GM19099 (cell line): Measurements from ENCODE around the gene RASGRP3.

Source experiments
- POLR2A ChIP-seq: IDR thresholded peaks from 3 replicates; pipeline ENCODE4 v1.6.1; 2011; ENCODE audit warnings: low read depth; ENCODE audit not compliant: insufficient read length; ENCODE audit errors: extremely low read depth

The RASGRP3 gene

GRCh38 chr2:33525666-33526065 lies 49.2 kb downstream of the RASGRP3 start:
- no peak for TF ChIP-seq POLR2A

GRCh38 chr2:33526132-33526531 lies 49.7 kb downstream of the RASGRP3 start:
- TF ChIP-seq POLR2A = no peak

- no peak for TF ChIP-seq POLR2A
Observed at GRCh38 chr2:33526921-33527320, 50.5 kb downstream of the RASGRP3 start.

GRCh38 chr2:33528441-33528950 lies 52.0 kb downstream of the RASGRP3 start:
- no peak for TF ChIP-seq POLR2A

DNA sequence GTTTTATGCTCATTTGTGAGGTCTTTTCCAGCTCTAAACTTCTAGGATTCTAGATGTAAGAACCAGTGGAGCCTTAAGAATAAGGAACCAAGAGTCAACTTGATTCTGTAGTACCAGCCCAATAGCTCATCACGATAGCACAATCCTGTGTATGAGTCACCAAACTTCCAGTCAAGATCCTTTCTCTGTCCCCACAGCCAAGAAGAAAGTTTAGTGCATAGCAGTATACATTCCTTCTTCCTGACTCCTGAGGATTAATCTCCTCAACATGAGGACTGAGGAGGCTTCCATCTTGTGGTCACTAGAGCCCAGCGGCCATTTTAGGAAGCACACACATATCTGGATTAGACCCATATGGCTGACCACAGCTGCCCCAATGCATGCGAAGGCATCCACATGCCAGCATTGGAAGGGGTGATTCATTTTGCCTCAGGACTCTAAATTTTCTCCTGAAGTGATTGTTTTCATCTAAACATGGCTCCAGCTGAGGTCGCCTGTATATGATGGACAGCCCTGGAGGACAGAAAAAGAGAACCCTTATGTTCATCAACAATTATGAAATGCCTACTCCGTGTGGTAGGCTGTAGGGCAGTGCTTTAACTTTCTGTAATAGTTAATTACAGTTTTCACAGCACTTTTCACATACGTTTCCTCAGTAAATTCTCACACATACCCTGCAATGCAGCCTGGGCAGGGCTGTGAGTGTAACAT lies 53.5 kb downstream of the RASGRP3 start:
- TF ChIP-seq POLR2A = no peak

DNA sequence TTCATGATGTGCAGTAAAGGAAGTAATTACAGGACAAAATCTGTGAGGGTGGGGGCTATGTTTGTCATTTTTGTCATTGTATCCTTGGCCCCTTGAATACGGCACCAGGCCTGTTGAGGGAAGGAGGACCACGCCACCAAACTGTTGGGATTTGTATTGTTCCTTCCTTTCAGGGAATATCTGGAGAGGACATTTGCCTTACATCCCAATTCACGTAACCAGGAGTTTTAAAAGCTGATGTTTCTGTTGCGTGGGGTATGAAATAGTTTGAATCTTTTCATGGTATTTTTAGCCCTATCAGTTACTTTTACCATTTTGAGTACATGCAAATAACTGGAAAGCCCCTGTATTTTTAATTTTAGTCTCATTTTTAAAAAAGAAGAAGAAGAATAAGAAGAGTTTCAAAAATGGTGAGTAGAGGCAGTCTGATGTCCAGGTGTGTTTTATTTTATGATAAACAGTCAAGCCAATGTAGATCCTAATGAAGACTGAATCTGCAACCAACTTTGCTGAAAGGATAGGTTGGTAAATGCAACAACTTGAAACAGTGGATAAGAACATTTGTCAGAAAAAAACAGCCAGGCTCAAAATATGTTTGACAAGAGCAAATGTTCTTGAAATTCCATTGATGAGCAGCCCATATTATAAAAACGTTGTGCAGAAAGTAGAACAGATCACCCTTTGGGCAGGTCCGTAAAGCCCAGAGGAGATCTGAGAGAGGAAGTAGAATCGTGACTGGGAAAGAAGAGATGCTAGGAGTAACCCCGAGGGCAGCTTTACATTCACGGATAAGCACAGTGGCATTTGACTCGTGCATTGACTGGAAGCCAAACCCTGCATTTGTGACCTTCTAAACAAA lies 54.5 kb downstream of the RASGRP3 start:
- TF ChIP-seq POLR2A = peak; percentile 24

DNA sequence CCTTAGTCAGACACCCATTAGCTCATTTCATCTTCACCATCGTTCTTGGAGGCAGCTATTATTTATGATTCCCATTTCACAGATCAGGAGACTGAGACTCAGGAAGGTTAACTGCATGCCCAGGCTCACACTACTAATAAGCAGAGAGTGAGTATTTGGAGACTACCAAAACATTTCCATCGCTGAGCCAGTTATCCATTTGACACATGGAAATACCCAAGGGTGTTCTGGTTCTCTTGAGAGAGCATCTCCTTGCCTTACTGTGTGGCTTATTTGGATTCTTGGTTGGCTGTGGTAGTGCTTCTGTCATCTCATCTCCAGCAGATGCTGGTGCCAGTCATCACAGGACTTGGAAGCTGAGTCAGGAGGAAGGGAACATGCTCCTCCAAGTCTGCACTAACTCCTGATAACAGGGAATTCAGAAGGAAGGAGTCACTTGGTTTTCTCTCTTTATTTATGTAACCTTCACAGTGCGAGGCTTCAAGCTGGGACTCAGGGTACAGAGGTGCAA lies 55.2 kb downstream of the RASGRP3 start:
- peak; percentile 16 for TF ChIP-seq POLR2A

- no peak for TF ChIP-seq POLR2A
Observed at GRCh38 chr2:33532146-33532545, 55.7 kb downstream of the RASGRP3 start.

DNA sequence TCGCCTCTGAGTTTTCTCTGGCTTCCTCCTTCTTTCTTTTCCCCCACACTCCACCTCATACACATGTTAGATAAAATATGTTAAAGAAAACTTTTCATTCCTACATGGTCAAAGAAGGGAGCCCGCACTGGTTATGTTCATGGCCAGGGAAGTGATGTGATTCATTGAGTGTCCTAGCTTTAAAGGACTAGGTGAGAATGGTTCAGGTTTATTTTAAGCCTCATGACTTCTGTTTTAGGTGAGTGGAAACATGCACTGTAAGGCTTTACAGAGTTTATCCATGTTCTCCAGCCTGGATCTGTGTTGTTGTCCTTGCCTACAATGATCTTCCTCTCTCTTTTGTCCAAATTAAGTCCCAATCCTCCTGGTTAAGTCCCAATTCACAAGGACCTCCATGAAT lies 56.5 kb downstream of the RASGRP3 start:
- no peak for TF ChIP-seq POLR2A

GRCh38 chr2:33535421-33535820 lies 59.0 kb downstream of the RASGRP3 start:
- TF ChIP-seq POLR2A = no peak

GRCh38 chr2:33541243-33541642 lies 64.8 kb downstream of the RASGRP3 start:
- TF ChIP-seq POLR2A = no peak

DNA sequence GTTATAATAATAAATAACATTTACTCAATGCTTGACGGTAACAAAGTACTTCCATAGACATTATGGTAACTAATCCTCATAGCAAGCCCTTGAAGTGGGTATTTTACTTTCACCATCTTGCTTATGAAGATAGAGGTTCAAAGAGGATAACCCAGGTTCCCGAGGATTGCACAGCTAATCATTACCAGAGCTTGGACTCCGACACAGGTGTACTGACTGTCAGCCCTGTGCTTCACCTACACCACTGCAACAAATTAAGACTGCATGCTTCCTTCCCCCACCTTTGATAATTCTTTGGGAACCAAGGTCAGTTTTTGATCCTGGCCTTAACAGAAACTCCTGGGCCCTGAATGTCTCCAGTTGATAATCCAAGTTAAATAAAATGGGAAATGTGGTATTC lies 73.8 kb downstream of the RASGRP3 start:
- no peak for TF ChIP-seq POLR2A

DNA sequence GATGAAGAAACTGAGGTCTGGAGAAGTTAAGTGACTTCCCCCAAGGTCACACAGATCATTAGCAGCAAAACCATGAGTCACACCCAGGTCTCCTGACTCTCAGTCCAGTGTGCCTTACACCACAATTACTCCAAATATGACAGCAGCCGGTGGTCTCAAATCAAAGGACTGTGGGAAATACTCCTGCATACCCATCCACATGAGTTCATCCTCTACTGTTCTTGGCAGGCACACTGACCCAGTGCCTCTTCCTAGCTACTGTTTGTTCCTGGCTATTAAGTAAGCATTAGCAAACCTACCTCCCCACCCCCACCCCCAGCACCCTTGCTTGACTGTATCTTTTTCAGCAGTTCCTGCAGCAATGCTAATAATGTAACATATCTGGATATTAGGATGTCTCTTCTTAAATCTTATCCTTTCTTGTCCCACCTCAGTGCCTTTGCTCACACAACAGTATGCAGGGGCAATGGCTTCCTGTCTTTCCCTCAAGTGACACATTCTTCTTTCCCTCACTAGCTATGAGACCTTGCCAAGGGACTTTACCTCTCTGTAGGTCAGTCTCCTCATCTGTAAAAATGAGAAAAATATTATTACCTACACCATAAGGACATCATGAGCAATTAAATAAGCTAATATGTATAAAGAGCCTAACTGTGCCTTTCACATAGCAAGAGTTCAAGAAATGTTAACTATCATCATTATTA lies 76.5 kb downstream of the RASGRP3 start:
- no peak for TF ChIP-seq POLR2A

DNA sequence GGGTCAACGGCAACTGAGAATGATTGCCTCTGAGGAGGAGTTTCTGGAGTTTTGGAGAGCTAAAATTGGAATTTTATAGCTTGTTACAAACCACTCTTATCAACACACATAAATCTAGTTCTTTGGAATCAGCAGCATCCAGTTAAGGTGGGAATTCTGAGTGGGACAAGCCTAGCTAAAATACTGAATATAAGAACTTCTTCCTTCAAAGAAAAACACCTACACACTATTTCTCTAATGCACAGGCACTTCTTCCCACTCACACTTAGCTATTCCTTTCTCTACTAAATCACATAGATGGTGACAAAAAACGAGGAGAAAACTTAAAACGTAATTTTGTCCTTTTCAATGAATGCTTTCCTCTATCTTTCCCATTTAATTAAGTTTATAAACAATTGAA lies 79.2 kb downstream of the RASGRP3 start:
- TF ChIP-seq POLR2A = no peak

GRCh38 chr2:33559328-33559727 lies 82.9 kb downstream of the RASGRP3 start:
- no peak for TF ChIP-seq POLR2A

GRCh38 chr2:33560017-33560416 lies 83.6 kb downstream of the RASGRP3 start:
- TF ChIP-seq POLR2A = no peak

DNA sequence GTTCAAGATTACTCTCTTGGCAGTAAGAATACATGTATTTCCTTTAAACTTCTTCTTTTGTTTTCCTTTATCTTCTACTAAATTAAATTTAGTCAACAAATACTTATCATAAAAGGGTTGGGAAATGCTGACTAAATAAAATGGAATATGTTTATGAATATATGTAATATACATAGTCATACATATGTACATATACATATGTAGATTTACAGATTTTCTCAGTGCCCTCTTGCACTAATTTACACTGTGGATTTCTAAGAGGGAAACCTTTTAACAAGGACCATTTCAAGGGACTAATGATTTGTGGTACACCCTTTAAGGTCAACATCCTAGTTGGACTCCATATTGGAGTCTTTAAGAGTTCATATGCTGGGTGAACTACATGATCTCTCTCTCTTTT lies 85.4 kb downstream of the RASGRP3 start:
- TF ChIP-seq POLR2A = no peak
